Adrenal gland (tissue), 5 donors: ENCODE data around the gene UFD1.

Experiments used
- POLR2A ChIP-seq, 2 donors: fragments of 450-650 bp; IDR thresholded peaks; one replicate each; pipeline ENCODE4 v1.6.1; 2017; ENCODE audit warnings: antibody characterized with exemption in 2 of 2, mild to moderate bottlenecking in 2 of 2, moderate library complexity in 1 of 2
- TF ChIP-seq, protein P1 (sequence below), 6 experiments: fragments of 450-650 bp in 4 of 6; fragments of 200-600 bp in 2 of 6; sonication (generic) in 1 of 6; IDR thresholded peaks; 1 replicate in 5 of 6; 2 replicates in 1 of 6; pipeline versions ENCODE4 v1.5.1 to v1.8.0; 2016 to 2021; ENCODE audit warnings: antibody characterized with exemption in 6 of 6, mild to moderate bottlenecking in 2 of 6, moderate library complexity in 1 of 6
- donor health status: DM: no; HTN: no; CAD: no.

DNA sequence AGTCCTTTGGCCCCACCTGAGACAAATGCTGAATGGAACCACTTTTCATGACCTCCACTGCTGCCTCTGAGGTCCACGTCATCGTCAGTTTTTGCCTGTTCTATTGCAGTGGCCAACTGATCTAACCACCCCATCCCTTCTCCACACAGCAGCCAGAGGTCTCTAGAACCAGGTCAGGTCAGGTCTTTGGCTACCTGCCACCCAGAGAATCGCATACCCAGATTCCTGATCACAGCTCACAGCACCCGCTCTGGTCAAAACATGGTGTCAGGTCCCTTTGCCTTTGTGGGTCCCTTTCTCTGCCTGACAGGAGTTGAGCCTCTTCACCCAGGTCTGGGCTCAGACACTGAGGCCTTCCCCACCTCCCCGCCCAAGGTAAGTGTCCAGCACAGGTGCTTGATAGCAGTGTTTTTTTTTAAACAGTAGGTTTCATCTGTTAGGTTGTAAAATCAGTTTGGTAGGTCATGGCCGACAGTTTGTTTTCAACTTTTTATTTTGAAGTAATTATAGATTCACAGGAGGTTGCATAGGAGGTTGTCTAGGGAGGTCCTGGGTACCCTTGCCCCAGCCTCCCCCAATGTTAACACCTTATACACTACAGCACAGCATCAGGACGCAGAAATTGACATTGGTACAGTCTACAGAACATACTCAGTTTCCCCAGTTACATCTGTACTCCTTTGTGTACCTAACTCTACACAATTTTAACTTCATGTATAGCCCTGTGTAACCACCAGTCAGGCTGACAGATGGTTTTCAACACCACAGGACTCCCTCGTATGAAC is 38.4 kb downstream of the UFD1 start:
- TF ChIP-seq, protein P1, sequence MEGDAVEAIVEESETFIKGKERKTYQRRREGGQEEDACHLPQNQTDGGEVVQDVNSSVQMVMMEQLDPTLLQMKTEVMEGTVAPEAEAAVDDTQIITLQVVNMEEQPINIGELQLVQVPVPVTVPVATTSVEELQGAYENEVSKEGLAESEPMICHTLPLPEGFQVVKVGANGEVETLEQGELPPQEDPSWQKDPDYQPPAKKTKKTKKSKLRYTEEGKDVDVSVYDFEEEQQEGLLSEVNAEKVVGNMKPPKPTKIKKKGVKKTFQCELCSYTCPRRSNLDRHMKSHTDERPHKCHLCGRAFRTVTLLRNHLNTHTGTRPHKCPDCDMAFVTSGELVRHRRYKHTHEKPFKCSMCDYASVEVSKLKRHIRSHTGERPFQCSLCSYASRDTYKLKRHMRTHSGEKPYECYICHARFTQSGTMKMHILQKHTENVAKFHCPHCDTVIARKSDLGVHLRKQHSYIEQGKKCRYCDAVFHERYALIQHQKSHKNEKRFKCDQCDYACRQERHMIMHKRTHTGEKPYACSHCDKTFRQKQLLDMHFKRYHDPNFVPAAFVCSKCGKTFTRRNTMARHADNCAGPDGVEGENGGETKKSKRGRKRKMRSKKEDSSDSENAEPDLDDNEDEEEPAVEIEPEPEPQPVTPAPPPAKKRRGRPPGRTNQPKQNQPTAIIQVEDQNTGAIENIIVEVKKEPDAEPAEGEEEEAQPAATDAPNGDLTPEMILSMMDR (IDR thresholded peaks at IDR 0.05): no peak
- no peak for TF ChIP-seq POLR2A (IDR thresholded peaks at IDR 0.05)
